Measurements from ENCODE around the gene SLC9A4. TPM values are rescaled to one million over a fixed set of nuclear protein-coding genes. Genes with fewer than 3 reads are reported as not detected.
A peak's percentile ranks its signal among the peaks of the same experiment; 100 is the strongest.

The SLC9A4 gene, protein sequence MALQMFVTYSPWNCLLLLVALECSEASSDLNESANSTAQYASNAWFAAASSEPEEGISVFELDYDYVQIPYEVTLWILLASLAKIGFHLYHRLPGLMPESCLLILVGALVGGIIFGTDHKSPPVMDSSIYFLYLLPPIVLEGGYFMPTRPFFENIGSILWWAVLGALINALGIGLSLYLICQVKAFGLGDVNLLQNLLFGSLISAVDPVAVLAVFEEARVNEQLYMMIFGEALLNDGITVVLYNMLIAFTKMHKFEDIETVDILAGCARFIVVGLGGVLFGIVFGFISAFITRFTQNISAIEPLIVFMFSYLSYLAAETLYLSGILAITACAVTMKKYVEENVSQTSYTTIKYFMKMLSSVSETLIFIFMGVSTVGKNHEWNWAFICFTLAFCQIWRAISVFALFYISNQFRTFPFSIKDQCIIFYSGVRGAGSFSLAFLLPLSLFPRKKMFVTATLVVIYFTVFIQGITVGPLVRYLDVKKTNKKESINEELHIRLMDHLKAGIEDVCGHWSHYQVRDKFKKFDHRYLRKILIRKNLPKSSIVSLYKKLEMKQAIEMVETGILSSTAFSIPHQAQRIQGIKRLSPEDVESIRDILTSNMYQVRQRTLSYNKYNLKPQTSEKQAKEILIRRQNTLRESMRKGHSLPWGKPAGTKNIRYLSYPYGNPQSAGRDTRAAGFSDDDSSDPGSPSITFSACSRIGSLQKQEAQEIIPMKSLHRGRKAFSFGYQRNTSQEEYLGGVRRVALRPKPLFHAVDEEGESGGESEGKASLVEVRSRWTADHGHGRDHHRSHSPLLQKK
- polyA plus RNA-seq (2012; ENCODE audit: insufficient read depth, insufficient read length), result not detected

DNA sequence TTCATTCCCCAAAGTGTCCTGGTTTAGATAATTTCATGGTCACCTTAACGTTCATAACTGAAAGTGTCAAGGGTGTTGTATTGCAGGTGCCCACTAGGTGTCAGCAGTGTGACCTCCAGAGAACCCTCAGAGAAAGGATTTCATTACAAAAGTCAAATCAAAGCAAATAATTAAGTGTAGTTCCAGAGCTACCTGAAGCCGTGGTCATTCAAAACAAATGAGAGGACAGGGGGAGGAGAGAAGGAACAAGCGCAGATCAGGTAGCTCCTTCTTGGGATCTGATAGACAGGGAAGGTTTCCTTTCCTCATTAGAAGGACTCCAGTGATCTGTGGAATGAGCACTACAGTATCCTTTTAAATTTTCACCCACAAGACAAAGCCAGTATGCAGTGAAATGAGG, at the start of gene SLC9A4:
SLC9A4 (plus strand) TSS at position 207 of the 400 bp plus-strand sequence. CDS start 534 bp downstream, outside the sequence.
- DNase-seq (ENCODE audit: low read depth, low spot score), result peak; percentile 26

DNA sequence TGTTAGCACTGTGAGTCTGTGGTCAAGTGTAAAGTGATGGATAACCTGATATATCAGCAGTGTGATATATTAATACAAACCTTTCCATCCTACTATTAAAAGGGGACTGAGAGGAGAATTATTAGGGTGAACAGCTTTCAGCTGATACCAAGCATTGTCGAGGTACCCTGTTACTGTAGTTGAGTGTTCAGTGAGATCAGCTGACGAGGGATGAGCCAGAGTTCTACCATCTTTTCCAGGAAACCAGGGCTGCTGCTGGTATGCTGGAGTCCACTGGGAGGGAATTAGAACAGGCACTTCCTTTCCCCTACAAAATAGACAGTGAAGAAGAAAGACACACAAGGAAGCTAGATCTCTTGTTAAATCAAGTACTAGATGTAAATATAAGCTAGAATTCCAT, 49.7 kb upstream of the SLC9A4 start:
- DNase-seq (ENCODE audit: low read depth, low spot score), result no peak
- H3K4me3 ChIP-seq (ENCODE audit: low read length), result no peak overlapping the region

More for the DNA sequence above, at the start of gene SLC9A4:
- H3K4me3 ChIP-seq (ENCODE audit: low read length), result no peak within 1 kb of the TSS

DNA sequence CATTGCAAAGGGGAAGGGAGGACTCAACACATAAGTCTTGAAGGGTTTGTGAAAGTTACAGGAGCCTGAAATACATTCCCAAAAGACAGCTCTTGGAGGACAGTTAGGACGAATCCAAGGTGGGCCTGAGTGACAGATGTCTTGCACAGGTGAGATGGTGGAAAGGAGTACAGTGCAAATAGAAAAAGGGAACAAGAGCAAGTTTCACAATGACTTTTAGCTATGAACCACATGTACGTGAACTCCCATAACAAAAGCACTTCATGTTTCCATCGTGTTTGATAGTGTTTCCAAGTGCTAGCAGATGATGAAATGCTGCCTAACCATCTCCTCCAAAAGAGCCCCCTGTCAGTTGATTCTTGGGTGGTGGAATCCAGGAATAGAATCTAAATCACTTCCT, 48.3 kb upstream of the SLC9A4 start:
- no peak overlapping the region for H3K4me3 ChIP-seq (ENCODE audit: low read length)
- DNase-seq (ENCODE audit: low read depth, low spot score), result no peak

DNA sequence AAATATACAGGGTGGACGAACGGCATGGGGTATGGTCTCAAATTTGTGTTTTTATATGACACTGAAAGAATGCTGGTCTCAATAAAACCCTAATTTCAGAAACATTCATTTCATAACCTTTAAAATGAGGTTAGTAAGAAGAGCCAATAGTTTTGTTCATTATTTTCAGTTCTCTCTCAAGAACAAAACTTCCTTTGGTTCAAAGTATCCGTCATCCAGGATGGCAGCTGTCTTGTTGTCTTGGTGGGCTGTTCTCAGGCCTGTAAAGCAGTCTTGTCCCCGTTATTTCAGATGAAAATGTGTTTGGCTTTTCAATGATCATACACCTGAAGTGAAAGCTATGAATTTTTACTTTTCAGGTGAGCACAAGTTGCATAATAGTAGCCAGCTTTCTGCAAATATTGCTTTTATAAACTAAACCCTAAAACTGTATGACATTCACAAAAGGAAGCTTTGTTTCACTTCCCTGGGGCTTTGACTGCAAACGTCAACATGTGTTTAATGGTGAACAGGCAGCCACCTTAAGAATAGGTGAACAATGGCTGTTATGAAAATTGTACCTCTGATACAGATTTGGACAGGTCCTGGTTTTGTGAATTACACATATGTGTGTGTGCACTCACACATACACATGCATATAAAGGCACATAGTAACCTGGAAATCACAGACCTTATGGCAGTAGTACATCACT, 47.4 kb upstream of the SLC9A4 start:
- no peak for DNase-seq (ENCODE audit: low read depth, low spot score)
- no peak overlapping the region for H3K4me3 ChIP-seq (ENCODE audit: low read length)

DNA sequence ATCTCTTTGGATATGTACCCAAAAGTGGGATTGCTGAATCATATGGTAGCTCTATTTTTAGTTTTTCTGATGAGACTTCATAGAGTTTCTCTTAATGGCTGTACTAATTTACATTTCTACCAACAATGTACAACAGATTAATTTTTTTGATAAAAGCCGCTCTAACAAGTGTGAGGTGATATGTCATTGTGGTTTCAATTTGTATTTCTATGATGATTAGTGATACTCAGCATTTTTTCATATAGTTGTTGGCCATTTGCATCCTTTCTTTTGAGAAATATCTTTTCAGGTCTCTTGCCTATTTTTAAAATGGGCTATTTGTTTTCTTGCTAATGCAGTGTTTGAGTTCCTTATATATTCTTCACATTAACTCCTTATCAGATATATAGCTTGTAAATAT, 45.8 kb upstream of the SLC9A4 start:
- DNase-seq (ENCODE audit: low read depth, low spot score), result no peak
- no peak overlapping the region for H3K4me3 ChIP-seq (ENCODE audit: low read length)

DNA sequence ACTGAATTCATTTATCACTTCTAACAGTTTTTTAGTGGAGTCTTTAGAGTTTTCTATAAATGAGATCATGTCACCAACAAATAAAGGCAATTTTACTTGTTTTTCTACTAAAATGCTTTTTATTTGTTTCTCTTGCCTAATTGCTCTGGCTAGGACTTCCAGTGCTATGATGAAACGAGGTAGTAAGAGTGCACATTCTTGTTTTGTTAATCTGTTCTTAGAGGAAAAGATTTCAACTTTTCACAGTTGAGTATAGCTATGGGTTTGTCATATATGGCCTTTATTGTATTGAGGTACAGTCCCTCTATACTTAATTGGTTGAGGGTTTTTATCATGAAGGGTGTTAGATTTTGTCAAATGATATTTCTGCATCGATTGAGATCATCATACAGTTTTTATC, 44.5 kb upstream of the SLC9A4 start:
- DNase-seq (ENCODE audit: low read depth, low spot score), result no peak
- H3K4me3 ChIP-seq (ENCODE audit: low read length), result no peak overlapping the region

DNA sequence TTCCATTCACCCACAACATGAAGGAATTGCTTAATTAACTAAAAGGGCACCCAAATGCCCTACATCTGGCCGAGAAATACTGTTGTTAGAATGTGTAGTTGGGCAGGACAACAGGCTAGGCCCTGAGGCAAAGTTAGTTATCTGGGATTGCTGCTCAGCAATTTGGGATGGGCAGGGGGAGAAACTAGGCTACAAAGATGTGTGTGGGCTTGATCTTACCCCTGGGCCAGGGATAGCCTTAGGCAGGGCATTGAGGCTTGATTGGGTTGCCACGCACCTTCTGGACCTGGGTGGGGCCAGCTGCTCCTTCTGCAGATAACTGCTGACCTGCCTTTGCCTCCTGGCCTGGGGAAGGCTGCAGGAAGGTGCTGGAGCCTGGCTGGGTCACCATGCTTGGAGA, 40.6 kb upstream of the SLC9A4 start:
- H3K4me3 ChIP-seq (ENCODE audit: low read length), result no peak overlapping the region
- DNase-seq (ENCODE audit: low read depth, low spot score), result no peak

DNA sequence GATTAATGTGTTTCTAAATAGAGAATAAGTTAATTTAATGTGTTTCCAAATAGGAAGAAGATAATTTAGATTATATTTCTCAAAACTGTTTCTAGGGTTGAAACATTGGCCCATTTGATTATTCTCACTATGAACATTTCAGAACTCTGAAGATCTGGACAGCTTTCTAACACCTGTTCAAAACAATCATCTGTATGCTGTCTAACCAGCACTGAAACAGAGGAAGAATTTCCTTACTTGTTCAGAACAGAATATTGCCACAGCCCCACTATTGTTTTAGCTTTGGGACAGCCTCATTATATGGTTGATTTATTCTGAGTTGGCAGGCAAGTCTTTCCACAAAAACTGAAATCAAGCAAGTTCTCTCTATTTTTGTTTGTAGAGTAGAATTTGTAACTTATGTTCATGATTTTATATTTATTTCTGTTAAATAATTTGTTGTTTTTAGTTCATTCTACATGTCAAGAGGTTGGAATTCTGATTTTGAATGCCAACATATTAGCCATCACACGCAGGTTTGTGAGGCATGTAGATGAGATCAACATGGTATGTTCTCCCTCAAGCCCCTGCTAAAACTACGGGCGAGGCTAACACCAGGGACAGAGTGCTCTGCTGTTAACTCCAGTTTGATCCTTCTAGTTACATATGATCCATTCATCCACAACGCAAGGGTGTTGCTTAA, 38.9 kb upstream of the SLC9A4 start:
- no peak for DNase-seq (ENCODE audit: low read depth, low spot score)
- no peak overlapping the region for H3K4me3 ChIP-seq (ENCODE audit: low read length)

DNA sequence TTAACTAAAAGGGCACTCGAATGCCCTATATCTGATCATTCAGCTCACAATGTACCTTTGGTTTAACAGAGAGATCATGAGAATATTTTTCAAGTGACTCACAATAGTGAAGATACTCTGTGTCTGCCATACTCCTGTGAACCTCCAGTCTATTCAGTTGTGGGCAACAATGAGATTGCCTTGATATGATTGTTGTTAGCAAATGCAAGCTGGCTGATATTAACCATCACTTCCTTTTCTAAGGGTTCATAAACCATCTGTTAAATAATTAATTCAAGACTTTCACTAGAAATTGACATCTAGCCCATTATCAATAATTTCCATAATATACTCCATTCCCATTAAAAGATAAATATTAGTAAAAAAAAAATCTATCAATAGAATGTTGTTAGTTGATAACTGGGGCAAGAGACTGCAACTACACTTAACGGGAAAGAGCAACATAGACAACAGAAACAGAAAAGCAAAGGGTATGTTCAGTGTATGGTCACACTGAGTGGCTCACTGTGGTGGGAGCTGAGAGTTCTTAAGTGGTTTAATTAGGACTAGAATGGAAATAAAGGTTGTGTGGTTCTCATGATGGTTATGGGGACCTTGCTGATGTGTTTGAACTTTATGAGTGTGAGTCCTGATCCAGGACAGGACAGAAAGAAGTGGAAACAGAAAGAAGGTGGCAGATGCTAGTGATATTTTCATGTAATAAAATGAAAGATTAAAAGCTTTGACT, 38.2 kb upstream of the SLC9A4 start:
- no peak overlapping the region for H3K4me3 ChIP-seq (ENCODE audit: low read length)
- DNase-seq (ENCODE audit: low read depth, low spot score), result no peak

DNA sequence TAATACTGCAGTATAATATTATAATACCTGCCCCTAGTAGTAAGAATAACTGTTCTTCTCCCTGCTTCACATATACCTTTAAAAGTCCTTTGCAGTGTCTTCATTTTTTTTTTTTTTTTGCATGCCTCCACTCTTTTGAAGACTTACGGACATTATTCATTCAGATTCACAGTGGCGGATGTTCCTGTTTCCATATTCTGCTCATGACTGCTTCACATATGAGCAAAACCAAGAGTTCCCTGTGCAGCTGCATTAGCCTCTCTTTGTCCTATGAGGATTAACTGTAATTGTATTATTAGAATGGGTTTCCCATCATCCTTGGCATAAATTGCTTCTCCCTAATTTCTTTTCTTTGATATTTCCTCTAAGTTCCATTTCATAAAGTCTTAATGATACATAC, 37.3 kb upstream of the SLC9A4 start:
- no peak overlapping the region for H3K4me3 ChIP-seq (ENCODE audit: low read length)
- DNase-seq (ENCODE audit: low read depth, low spot score), result no peak

DNA sequence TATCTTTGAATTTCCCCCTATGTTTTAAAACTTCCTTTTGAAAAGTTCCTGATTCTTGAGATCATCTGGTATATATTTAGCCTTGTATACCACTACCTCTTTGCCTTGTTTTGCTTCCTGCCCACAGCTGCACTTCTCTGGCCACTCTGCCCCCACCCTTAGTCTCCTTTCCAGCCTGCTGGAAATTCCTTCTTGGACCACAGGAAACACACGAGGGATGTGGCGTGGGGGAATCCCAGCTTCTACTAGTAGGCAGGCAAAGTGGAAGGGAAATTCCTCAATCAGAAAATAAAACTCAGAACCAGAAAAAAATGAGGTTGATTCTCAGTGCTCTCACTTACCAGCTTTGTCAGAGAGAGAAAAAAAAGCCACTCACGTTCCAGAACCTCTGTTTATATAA, 36.7 kb upstream of the SLC9A4 start:
- no peak for DNase-seq (ENCODE audit: low read depth, low spot score)
- no peak overlapping the region for H3K4me3 ChIP-seq (ENCODE audit: low read length)

DNA sequence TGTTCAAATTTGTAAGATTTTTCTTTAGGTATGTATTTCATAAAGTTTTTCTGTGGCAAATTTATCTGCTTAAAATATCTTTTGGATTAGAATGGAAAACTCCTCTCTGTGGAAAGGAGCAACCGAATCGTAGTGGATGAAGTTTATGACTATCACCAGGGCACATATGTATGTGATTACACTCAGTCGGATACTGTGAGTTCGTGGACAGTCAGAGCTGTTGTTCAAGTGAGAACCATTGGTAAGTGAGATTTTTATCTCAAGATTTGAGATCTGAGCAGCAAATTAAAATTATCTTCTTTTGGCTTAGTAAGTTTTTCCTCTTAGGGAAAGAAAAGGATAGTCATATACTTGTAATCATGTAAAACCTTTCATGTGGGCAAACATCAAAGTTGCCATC, 35.9 kb upstream of the SLC9A4 start:
- DNase-seq (ENCODE audit: low read depth, low spot score), result no peak

DNA sequence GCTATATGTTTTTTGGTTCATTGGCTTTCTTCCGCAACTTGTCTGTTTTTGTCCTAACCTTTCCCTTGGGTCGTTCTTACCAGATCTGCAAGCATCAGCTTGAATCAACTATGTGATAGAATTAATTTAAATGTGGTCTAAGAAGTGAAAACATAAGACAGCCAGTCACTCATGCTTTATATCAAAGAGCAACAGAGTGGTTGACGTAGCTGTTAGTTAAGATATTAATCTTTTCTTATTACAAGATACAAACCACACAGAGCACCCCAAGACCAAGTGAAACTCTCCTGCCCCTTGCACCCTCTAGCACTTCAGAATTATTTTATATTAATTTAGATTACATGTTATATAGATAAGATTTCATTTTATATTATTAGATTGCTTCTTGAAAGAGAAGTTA, 34.9 kb upstream of the SLC9A4 start:
- no peak overlapping the region for H3K4me3 ChIP-seq (ENCODE audit: low read length)
- no peak for DNase-seq (ENCODE audit: low read depth, low spot score)

More for the DNA sequence above, 35.9 kb upstream of the SLC9A4 start:
- no peak overlapping the region for H3K4me3 ChIP-seq (ENCODE audit: low read length)

DNA sequence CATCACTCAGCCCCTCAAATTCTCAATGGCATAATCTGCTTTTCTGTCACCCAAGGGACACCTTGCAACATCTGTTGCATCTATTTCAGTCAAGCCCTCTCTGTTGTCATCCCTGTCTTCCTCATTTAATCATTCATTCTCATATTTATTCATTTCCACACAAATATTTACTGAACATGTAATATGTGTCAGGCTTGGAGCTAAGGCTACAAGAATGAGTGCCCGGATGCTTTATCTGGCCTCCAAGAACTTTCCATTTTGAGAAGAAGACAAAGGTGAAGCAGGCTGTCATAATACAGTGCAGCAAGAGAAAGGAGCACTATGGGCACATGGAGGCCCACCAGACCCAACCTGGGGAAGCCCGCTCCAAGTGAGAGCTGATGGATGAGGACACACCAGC, 34.4 kb upstream of the SLC9A4 start:
- no peak overlapping the region for H3K4me3 ChIP-seq (ENCODE audit: low read length)
- no peak for DNase-seq (ENCODE audit: low read depth, low spot score)

DNA sequence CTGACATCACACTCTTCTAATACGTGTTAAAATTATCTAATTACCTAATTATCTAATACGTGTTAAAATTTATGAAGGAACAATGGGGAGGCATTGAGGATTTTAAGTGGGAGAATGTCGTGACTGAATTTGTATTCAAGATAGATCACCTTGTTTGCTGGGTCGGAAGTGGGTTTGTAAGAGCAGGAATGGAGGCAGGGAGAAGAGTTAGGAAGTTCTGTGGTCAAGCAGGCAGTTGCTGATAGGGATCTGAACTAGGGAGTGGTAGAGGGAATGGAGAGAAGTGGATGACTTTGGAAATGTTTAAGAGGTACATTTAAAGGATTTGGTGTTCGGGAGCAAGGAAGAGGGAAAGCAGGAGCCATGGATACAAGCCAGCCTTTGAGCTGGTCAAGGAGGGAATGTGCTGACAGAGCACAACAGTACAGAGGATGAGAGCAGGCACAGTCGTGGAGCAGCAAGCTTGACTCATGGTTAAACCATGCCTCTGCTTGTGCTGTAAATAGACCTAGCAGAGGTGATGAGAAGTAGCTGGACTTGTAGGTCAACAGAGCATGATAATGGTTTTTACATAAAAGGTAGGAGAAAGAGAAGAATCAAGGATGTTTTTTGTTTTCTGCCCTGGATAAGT, 33.8 kb upstream of the SLC9A4 start:
- DNase-seq (ENCODE audit: low read depth, low spot score), result no peak
- H3K4me3 ChIP-seq (ENCODE audit: low read length), result no peak overlapping the region

DNA sequence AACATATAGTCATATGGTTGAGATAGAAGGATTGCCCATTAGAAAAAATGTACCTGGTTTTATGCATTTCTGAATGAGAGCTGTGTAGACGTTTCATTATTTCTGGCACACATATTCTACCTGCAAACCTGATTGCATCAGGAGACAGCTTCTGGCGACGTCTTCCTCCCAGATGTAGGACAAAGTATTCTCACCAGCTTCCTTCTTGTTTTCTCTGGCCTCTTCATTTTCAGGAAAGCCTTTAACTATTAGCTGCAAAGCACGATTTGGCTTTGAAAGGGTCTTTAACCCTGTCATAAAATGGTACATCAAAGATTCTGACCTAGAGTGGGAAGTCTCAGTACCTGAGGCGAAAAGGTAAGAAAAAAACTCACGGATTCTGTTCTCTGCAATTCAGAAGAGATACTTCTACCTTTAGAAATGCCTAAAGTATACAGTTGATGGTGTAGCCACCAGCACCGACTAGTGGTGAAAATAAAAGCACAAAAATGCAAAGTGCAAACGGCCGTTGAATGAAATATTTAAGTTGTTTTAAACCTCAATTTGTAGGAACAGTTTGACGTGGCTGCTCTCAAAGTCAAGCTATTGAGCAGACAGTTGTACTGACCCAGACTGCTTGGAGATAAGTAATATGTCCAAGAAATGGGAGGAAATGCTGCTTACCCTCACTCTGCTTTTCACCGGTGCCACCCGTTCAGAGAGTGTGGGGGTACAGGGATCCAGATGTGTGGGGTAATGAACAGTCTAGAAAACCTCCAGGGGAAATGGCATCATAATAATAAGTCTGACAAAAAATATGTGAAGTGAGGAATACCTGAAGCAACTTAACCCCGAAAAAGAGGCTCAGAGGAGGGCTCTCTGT, 29.8 kb upstream of the SLC9A4 start:
- H3K4me3 ChIP-seq (ENCODE audit: low read length), result no peak overlapping the region
- DNase-seq (ENCODE audit: low read depth, low spot score), result peak; percentile 12

DNA sequence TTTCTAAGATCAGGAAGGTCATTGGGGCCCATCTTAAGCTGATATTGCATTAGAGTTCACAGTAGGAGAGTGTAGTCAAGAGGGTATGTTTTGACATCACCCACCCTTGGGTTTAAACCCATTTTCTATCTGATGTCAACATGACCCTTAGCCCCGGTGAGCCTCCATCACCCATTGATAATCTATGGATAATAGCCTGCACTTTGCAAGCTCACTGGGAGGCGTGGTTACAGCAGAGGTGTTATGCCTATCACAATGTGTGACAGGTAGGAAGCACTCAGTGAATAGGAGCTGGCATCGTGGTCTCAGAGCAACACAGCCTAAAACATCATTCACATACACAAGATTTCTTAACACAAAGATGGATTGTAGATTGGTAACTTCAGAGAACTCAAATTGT, 28.8 kb upstream of the SLC9A4 start:
- no peak overlapping the region for H3K4me3 ChIP-seq (ENCODE audit: low read length)
- DNase-seq (ENCODE audit: low read depth, low spot score), result no peak
